ENCODE data around the gene NAALADL2. TPM values are rescaled to one million over a fixed set of nuclear protein-coding genes. Genes with fewer than 3 reads are reported as not detected.

The NAALADL2 gene
- polyA plus RNA-seq, 2 of the 4 experiments (the other 2 are of a cell fraction) = 0.09 to 0.28 TPM

DNA sequence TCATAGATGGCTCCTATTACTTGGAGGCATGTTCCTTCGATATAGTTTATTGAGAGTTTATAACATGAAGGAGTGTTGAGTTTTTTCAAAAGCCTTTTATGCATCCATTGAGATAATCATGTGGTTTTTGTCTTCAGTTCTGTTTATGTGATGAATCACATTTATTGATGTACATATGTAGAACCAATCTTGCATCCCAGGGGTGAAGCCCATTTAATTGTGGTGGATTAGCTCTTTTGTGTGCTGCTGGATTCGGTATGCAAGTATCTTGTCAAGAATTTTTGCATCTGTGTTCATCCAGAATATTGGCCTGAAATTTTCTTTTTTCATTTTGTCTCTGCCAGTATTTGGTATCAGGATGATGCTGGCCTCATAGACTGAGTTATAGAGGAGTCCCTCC, 81.0 kb downstream of the NAALADL2 start:
- no peaks in the 10 kb centered on the region for H3K9me3 ChIP-seq
- ATAC-seq (no peak), DNase-seq (ENCODE audit: low read depth in 1 of 2, low spot score in 1 of 2) (no peak), FAIRE-seq (no peak)
- ChIA-PET POLR2A (no interaction called here), CTCF (interaction anchor here (1.2 kb wide), 1 partner anchor 13 kb away, joined by 3 read pairs; no protein-coding TSS in a partner anchor)
- no peak for TF ChIP-seq RFX5 (IDR thresholded peaks at IDR 0.05)
- no peak for TF ChIP-seq CHD2 (IDR thresholded peaks at IDR 0.05; ENCODE audit: low read length, partially characterized antibody)
- TF ChIP-seq POLR2AphosphoS2 (conservative IDR thresholded peaks at IDR 0.05; ENCODE audit: low read length) = no peak
- TF ChIP-seq FOSB (CRISPR knock-in tag; IDR thresholded peaks at IDR 0.05) = no peak
- TF ChIP-seq JUNB (IDR thresholded peaks at IDR 0.05) = no peak
- H3K4me3 ChIP-seq = no peak overlapping the region
- H3K4me2 ChIP-seq = no peak overlapping the region
- no peaks in the 10 kb centered on the region; the same call in 2 of the 3 replicates for H3K4me1 ChIP-seq
- WGBS (ENCODE audit: missing lambda C conversion rate) = 24% methylated on average over 2 of the region's 2 CpGs
- H3K27ac ChIP-seq = no peak overlapping the region

DNA sequence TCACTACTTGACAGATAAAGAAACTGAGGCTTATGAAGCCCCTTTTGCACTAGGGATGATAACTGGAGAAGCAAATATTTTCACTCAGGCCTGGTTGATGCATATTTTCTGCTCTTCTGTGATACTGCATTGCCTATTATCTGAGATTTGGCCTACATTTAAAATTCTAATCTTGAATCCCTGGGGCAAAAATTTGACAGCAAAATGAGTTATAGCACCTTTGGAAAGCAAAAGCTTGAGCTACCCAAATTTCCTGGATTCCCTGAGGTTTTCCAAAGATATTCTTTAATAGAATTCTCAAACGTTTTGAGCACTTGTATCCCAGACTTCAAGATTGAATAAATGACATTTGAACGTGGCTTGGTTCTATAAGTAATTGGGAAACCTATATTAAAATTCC, 86.1 kb downstream of the NAALADL2 start:
- H3K4me2 ChIP-seq = no peak overlapping the region
- WGBS (ENCODE audit: missing lambda C conversion rate) = 45% methylated on average over 2 of the region's 2 CpGs
- no peak overlapping the region for H3K27ac ChIP-seq
- TF ChIP-seq NFE2L2 (conservative IDR thresholded peaks at IDR 0.05; ENCODE audit: low read length) (no peak), EP300 (IDR thresholded peaks at IDR 0.05) (no peak), ESRRA (IDR thresholded peaks at IDR 0.05; ENCODE audit: borderline replicate concordance, low read length) (no peak), FOSB (CRISPR knock-in tag; IDR thresholded peaks at IDR 0.05) (no peak), TP53 (CRISPR knock-in tag; IDR thresholded peaks at IDR 0.05) (no peak), RAD21 (conservative IDR thresholded peaks at IDR 0.05 in 1 of 2, IDR thresholded peaks at IDR 0.05 in 1 of 2) (no peak), MYC (IDR thresholded peaks at IDR 0.05; ENCODE audit: borderline replicate concordance, low read length) (no peak), SMC3 (IDR thresholded peaks at IDR 0.05) (no peak), MAFK (IDR thresholded peaks at IDR 0.05; ENCODE audit: partially characterized antibody) (no peak)
- TF ChIP-seq, protein P1, sequence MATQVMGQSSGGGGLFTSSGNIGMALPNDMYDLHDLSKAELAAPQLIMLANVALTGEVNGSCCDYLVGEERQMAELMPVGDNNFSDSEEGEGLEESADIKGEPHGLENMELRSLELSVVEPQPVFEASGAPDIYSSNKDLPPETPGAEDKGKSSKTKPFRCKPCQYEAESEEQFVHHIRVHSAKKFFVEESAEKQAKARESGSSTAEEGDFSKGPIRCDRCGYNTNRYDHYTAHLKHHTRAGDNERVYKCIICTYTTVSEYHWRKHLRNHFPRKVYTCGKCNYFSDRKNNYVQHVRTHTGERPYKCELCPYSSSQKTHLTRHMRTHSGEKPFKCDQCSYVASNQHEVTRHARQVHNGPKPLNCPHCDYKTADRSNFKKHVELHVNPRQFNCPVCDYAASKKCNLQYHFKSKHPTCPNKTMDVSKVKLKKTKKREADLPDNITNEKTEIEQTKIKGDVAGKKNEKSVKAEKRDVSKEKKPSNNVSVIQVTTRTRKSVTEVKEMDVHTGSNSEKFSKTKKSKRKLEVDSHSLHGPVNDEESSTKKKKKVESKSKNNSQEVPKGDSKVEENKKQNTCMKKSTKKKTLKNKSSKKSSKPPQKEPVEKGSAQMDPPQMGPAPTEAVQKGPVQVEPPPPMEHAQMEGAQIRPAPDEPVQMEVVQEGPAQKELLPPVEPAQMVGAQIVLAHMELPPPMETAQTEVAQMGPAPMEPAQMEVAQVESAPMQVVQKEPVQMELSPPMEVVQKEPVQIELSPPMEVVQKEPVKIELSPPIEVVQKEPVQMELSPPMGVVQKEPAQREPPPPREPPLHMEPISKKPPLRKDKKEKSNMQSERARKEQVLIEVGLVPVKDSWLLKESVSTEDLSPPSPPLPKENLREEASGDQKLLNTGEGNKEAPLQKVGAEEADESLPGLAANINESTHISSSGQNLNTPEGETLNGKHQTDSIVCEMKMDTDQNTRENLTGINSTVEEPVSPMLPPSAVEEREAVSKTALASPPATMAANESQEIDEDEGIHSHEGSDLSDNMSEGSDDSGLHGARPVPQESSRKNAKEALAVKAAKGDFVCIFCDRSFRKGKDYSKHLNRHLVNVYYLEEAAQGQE (IDR thresholded peaks at IDR 0.05) = no peak
- 0 out of 3 replicates have a peak, but pooled peaks cover 9% of the 10 kb centered on the region for H3K4me1 ChIP-seq
- ChIA-PET CTCF (no interaction called here), POLR2A (no interaction called here)
- DNase-seq (ENCODE audit: low read depth in 1 of 2, low spot score in 1 of 2) (no peak), FAIRE-seq (no peak), ATAC-seq (no peak)
- H3K9me3 ChIP-seq = no peaks in the 10 kb centered on the region
- no peak overlapping the region for H3K4me3 ChIP-seq

DNA sequence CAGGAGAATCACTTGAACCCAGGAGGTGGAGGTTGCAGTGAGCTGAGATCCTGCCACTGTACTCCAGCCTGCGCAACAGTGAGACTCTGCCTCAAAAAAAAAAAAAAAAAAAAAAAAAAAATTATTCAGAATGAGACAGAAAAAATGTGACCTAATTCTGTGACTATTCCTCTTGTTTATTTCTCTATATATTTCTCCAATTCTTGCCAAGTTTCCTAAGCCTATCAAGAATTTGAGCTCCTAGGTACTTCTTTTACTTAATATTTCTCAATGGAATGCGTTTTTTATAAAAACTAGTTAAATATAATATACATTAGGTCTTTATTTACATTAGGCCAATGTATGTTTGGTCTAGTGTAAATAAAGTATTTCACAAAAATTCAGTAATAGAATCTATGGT, 86.8 kb downstream of the NAALADL2 start:
- DNase-seq (ENCODE audit: low read depth in 1 of 2, low spot score in 1 of 2) (no peak), FAIRE-seq (no peak), ATAC-seq (no peak)
- TF ChIP-seq CEBPB (IDR thresholded peaks at IDR 0.05) (no peak), FOXS1 (CRISPR knock-in tag; IDR thresholded peaks at IDR 0.05) (no peak), RNF2 (IDR thresholded peaks at IDR 0.05; ENCODE audit: borderline replicate concordance, low read depth) (no peak), FOSB (CRISPR knock-in tag; IDR thresholded peaks at IDR 0.05) (no peak), JUNB (IDR thresholded peaks at IDR 0.05) (no peak), RFX5 (IDR thresholded peaks at IDR 0.05) (no peak), ZC3H11A (IDR thresholded peaks at IDR 0.05) (no peak), KDM5A (IDR thresholded peaks at IDR 0.05) (no peak), HDAC2 (IDR thresholded peaks at IDR 0.05) (no peak), SMC3 (IDR thresholded peaks at IDR 0.05) (no peak), BHLHE40 (IDR thresholded peaks at IDR 0.05; ENCODE audit: low read depth, low read length) (no peak), HOXB5 (CRISPR knock-in tag; IDR thresholded peaks at IDR 0.05) (no peak), ZFP36 (IDR thresholded peaks at IDR 0.05; ENCODE audit: borderline replicate concordance, partially characterized antibody) (no peak)
- TF ChIP-seq, protein P2, sequence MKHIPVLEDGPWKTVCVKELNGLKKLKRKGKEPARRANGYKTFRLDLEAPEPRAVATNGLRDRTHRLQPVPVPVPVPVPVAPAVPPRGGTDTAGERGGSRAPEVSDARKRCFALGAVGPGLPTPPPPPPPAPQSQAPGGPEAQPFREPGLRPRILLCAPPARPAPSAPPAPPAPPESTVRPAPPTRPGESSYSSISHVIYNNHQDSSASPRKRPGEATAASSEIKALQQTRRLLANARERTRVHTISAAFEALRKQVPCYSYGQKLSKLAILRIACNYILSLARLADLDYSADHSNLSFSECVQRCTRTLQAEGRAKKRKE (CRISPR knock-in tag; IDR thresholded peaks at IDR 0.05; ENCODE audit: low read depth) = no peak
- ChIA-PET POLR2A (no interaction called here), CTCF (no interaction called here)
- no peak overlapping the region for H3K4me3 ChIP-seq
- H3K27ac ChIP-seq = no peak overlapping the region
- H3K9me3 ChIP-seq = no peaks in the 10 kb centered on the region
- 68% methylated on average over 2 of the region's 2 CpGs for WGBS (ENCODE audit: missing lambda C conversion rate)
- peaks cover 13% of the 10 kb centered on the region; the same call in 1 of the 3 replicates for H3K4me1 ChIP-seq
- H3K4me2 ChIP-seq = no peak overlapping the region

All from A549 (cell line).